Natural killer cell (primary cell): ENCODE data around the gene FBLN1. TPM values are rescaled to one million over a fixed set of nuclear protein-coding genes. Genes with fewer than 3 reads are reported as not detected.

Source experiments
- ATAC-seq, 3 donors: fragments of 150-1000 bp in 2 of 3; fragments of 200-7000 bp in 1 of 3; cut with Tn5 transposase; 1 replicate in 1 of 3; 2 replicates in 2 of 3; pipeline ENCODE4 v1.10.0; 2021; ENCODE audit warnings: mild to moderate bottlenecking in 2 of 3, moderate library complexity in 2 of 3
- DNase-seq, 2 donors: peaks; one replicate each; pipeline versions ENCODE4 v3.0.0 to v3.0.0-alpha.2; 2013 to 2021; ENCODE audit warnings: mixed read lengths in 1 of 2
- H3K27ac ChIP-seq: one replicate; pipeline ENCODE4 v1.5.1; 2013; ENCODE audit warnings: mild to moderate bottlenecking, low read length
- H3K27me3 ChIP-seq: one replicate; pipeline ENCODE4 v1.6.1; 2013; ENCODE audit warnings: low read length; ENCODE audit not compliant: control insufficient read depth, insufficient read depth
- H3K36me3 ChIP-seq: one replicate; pipeline ENCODE4 v1.6.1; 2013; ENCODE audit warnings: low read length; ENCODE audit not compliant: control insufficient read depth, insufficient read depth
- H3K4me1 ChIP-seq: one replicate; pipeline ENCODE4 v1.6.1; 2013; ENCODE audit warnings: low read length; ENCODE audit not compliant: control insufficient read depth, insufficient read depth
- H3K4me3 ChIP-seq: one replicate; pipeline ENCODE4 v1.5.1; 2013; ENCODE audit warnings: low read length
- H3K9me3 ChIP-seq: one replicate; pipeline ENCODE4 v1.6.1; 2013; ENCODE audit warnings: low read length; ENCODE audit not compliant: control insufficient read depth, insufficient read depth
- H3K27ac Mint-ChIP-seq, 2 donors: one replicate each; pipeline ENCODE4 v1.8.0; 2022; ENCODE audit warnings: mild to moderate bottlenecking in 2 of 2, mixed read lengths in 2 of 2, moderate library complexity in 1 of 2
- H3K27me3 Mint-ChIP-seq, 2 donors: one replicate each; pipeline ENCODE4 v1.8.0; 2022; ENCODE audit warnings: low read depth in 2 of 2, mixed read lengths in 2 of 2
- H3K36me3 Mint-ChIP-seq: one replicate; pipeline ENCODE4 v1.8.0; 2022; ENCODE audit warnings: mixed read lengths
- H3K4me1 Mint-ChIP-seq, 2 donors: one replicate each; pipeline ENCODE4 v1.8.0; 2022; ENCODE audit warnings: mixed read lengths in 2 of 2
- H3K4me3 Mint-ChIP-seq: one replicate; pipeline ENCODE4 v1.8.0; 2022; ENCODE audit warnings: mild to moderate bottlenecking, moderate library complexity, mixed read lengths
- H3K9me3 Mint-ChIP-seq, 2 donors: one replicate each; pipeline ENCODE4 v1.8.0; 2022; ENCODE audit warnings: mixed read lengths in 2 of 2
- WGBS: methylation state at CpG from one replicate; pipeline ENCODE4 v1.1.7; 2013; ENCODE audit warnings: missing lambda C conversion rate; ENCODE audit not compliant: insufficient coverage; 5-methylcytosine and 5-hydroxymethylcytosine counted together
- intact Hi-C: fragments of 100-400 bp; cut with micrococcal nuclease; formaldehyde crosslinking; loops from one replicate; pipeline ENCODE4 v1.14.2; 2022
- total RNA-seq, 4 donors: library from RNA; stranded (reverse); fragments of 120-200 nt in 1 of 4; gene quantifications; one replicate each; pipeline versions ENCODE4 v1.2.3 to v1.2.4, GENCODE V29; 2013 to 2022
- TF ChIP-seq, protein P1 (sequence below): fragments of 200-600 bp; IDR thresholded peaks from one replicate; pipeline ENCODE4 v1.8.0; 2022; ENCODE audit warnings: antibody characterized with exemption

FBLN1 gene
- total RNA-seq, 3 donors from 2014 or later (not counting 1 experiment from before 2014, with no cell fraction given): 0.58 TPM; not detected in 2

DNA sequence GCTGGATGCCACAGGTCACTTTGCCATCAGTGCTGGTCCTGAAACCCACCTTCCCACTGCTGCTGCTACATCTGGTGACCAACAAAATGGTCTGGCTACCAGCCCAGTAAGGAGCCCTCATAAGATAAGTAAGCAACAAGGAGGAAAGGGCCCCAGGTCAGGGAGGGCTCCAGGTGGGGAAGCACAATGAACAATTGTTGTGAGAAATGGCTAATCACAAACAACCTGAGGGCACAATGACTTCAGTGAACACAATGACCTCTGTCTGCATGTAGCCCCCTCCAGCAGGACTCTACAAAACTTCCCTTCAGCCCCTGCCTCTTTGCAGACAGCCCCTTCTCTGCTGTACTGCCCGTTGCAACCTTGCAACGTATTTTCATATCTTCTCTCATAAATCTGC lies 19.4 kb upstream of the FBLN1 start:
- Histone ChIP-seq H3K36me3 (no peaks in the 10 kb centered on the region), H3K9me3 (no peaks in the 10 kb centered on the region), H3K4me3 (no peak overlapping the region), H3K4me1 (no peaks in the 10 kb centered on the region), H3K27me3 (no peaks in the 10 kb centered on the region), H3K27ac (no peak overlapping the region)
- Mint-ChIP-seq H3K27ac (no peak overlapping the region), H3K27me3 (peaks cover 11 to 25% of the 10 kb centered on the region in 2 donors), H3K9me3 (no peaks in the 10 kb centered on the region), H3K36me3 (no peaks in the 10 kb centered on the region), H3K4me3 (no peak overlapping the region), H3K4me1 (no peaks in the 10 kb centered on the region)
- TF ChIP-seq, protein P1, sequence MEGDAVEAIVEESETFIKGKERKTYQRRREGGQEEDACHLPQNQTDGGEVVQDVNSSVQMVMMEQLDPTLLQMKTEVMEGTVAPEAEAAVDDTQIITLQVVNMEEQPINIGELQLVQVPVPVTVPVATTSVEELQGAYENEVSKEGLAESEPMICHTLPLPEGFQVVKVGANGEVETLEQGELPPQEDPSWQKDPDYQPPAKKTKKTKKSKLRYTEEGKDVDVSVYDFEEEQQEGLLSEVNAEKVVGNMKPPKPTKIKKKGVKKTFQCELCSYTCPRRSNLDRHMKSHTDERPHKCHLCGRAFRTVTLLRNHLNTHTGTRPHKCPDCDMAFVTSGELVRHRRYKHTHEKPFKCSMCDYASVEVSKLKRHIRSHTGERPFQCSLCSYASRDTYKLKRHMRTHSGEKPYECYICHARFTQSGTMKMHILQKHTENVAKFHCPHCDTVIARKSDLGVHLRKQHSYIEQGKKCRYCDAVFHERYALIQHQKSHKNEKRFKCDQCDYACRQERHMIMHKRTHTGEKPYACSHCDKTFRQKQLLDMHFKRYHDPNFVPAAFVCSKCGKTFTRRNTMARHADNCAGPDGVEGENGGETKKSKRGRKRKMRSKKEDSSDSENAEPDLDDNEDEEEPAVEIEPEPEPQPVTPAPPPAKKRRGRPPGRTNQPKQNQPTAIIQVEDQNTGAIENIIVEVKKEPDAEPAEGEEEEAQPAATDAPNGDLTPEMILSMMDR: no peak
- intact Hi-C loops: no loop called here
- 81% methylated on average over 2 of the region's 2 CpGs for WGBS
- DNase-seq (no peak), ATAC-seq (no peak)

DNA sequence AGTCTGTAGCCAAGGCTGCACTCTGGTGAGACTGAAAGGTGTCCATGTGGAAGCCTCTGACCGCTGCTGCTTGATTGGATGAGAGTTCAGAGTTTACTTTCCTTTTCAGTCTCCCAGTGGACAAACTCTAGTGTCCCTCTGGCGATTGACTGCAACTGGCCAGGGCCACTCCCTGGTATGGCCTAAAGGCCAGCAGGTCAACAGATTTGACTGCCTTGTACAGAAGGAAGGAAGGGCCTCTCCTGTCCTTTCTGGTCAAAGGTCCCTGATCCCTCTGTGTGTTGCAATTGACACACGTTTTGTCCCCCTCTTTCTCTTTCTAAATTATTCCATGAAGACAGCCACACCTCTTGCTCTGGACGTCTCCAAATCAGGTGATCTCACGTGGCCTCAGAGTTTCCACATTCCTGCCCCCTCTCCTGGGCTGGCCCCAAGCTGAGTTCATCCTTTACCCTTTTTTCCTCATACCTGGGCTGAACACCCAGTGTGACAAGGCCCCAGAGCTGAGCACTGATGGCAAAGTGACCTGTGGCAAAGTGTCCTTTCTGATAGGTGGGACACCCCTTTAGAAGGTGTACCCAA lies 18.7 kb upstream of the FBLN1 start:
- Mint-ChIP-seq H3K4me3 (no peak overlapping the region), H3K9me3 (no peaks in the 10 kb centered on the region), H3K36me3 (no peaks in the 10 kb centered on the region), H3K27me3 (peaks cover 11 to 28% of the 10 kb centered on the region in 2 donors), H3K27ac (no peak overlapping the region), H3K4me1 (no peaks in the 10 kb centered on the region)
- ATAC-seq (no peak), DNase-seq (no peak)
- no peak overlapping the region for H3K4me3 ChIP-seq
- no peak overlapping the region for H3K27ac ChIP-seq
- H3K4me1 ChIP-seq: no peaks in the 10 kb centered on the region
- no peaks in the 10 kb centered on the region for H3K36me3 ChIP-seq
- no peaks in the 10 kb centered on the region for H3K27me3 ChIP-seq
- H3K9me3 ChIP-seq: no peaks in the 10 kb centered on the region
- 71% methylated on average over 5 of the region's 5 CpGs for WGBS
- TF ChIP-seq, protein P1: no peak
- intact Hi-C loops: no loop called here

DNA sequence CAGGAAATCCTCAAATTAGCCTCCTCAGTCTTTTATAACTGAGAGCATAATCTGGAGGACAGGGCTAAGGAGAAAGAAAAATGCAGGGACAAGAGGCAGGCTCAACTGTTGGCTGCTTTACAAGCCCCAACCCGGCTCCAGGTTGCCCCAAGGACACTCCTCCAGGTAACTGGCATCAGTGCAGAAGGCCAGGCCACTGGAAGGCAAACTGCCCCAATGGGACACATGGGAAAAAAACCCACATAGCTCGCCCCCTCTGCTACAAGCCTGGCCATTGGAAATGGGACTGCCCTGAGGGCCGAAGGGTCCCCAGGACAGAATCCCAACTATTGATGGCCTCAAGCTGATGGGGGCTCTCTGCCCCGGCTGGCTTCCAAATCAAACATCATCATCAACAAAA lies 17.9 kb upstream of the FBLN1 start:
- Mint-ChIP-seq H3K27ac (no peak overlapping the region), H3K4me1 (no peaks in the 10 kb centered on the region), H3K9me3 (no peaks in the 10 kb centered on the region), H3K27me3 (peaks cover 14 to 32% of the 10 kb centered on the region in 2 donors), H3K36me3 (no peaks in the 10 kb centered on the region), H3K4me3 (no peak overlapping the region)
- DNase-seq (no peak), ATAC-seq (no peak)
- Histone ChIP-seq H3K27ac (no peak overlapping the region), H3K9me3 (no peaks in the 10 kb centered on the region), H3K4me3 (no peak overlapping the region), H3K36me3 (no peaks in the 10 kb centered on the region), H3K27me3 (no peaks in the 10 kb centered on the region), H3K4me1 (no peaks in the 10 kb centered on the region)
- intact Hi-C loops: no loop called here
- 78% methylated on average over 4 of the region's 4 CpGs for WGBS
- TF ChIP-seq, protein P1: no peak

DNA sequence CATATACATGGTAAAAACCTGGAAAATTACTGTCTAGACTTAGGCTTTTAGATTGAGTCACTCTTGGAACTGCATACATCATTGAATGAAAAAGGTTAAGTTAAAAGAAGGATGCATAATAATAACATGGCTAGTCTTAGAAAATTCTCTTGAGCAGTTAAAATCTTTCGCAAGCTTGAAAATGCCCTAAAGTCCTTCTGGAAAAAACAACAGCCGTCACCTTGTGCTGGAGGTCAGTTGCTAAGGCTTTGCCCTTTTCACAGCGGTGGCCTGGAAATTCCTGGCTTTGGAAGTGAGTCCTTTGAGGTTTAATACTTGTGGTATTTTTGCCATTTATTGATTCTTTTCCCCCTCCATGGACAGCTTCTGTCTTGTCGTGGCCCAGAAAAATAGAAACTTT lies 17.4 kb upstream of the FBLN1 start:
- ATAC-seq (no peak), DNase-seq (no peak)
- H3K9me3 Mint-ChIP-seq: no peaks in the 10 kb centered on the region
- H3K4me1 Mint-ChIP-seq: no peaks in the 10 kb centered on the region
- no peaks in the 10 kb centered on the region for H3K36me3 Mint-ChIP-seq
- intact Hi-C loops: no loop called here
- H3K27me3 ChIP-seq: no peaks in the 10 kb centered on the region
- H3K9me3 ChIP-seq: no peaks in the 10 kb centered on the region
- WGBS: 97% methylated on average over 4 of the region's 4 CpGs
- H3K4me3 ChIP-seq: no peak overlapping the region
- TF ChIP-seq, protein P1: no peak
- H3K36me3 ChIP-seq: no peaks in the 10 kb centered on the region
- no peak overlapping the region for H3K27ac Mint-ChIP-seq
- H3K4me3 Mint-ChIP-seq: no peak overlapping the region
- peaks cover 14 to 34% of the 10 kb centered on the region in 2 donors for H3K27me3 Mint-ChIP-seq
- no peak overlapping the region for H3K27ac ChIP-seq
- no peaks in the 10 kb centered on the region for H3K4me1 ChIP-seq
